Omental fat pad (tissue), 4 donors: Measurements from ENCODE around the gene KCTD4. TPM values are rescaled to one million over a fixed set of nuclear protein-coding genes. Genes with fewer than 3 reads are reported as not detected.

Source experiments
- ATAC-seq: fragments of 150-250 bp; one replicate; pipeline ENCODE4 v1.9.1; 2016; ENCODE audit warnings: mild to moderate bottlenecking, moderate library complexity; ENCODE audit not compliant: low FRiP score
- DNase-seq: peaks from one replicate; pipeline ENCODE4 v3.0.0-alpha.2; 2019; ENCODE audit warnings: low spot score
- CTCF ChIP-seq, 3 donors: fragments of 450-650 bp; IDR thresholded peaks; one replicate each; pipeline ENCODE4 v1.5.1; 2016 to 2017; ENCODE audit warnings: antibody characterized with exemption in 3 of 3, mild to moderate bottlenecking in 3 of 3, moderate library complexity in 2 of 3
- total RNA-seq, 4 donors: library from RNA; depleted of rRNA; stranded (reverse); fragments of >200 nt; gene quantifications; one replicate each; pipeline ENCODE4 v1.1.0, GENCODE V29; 2016

The KCTD4 gene
- total RNA-seq, 4 donors from 2014 or later = not detected

DNA sequence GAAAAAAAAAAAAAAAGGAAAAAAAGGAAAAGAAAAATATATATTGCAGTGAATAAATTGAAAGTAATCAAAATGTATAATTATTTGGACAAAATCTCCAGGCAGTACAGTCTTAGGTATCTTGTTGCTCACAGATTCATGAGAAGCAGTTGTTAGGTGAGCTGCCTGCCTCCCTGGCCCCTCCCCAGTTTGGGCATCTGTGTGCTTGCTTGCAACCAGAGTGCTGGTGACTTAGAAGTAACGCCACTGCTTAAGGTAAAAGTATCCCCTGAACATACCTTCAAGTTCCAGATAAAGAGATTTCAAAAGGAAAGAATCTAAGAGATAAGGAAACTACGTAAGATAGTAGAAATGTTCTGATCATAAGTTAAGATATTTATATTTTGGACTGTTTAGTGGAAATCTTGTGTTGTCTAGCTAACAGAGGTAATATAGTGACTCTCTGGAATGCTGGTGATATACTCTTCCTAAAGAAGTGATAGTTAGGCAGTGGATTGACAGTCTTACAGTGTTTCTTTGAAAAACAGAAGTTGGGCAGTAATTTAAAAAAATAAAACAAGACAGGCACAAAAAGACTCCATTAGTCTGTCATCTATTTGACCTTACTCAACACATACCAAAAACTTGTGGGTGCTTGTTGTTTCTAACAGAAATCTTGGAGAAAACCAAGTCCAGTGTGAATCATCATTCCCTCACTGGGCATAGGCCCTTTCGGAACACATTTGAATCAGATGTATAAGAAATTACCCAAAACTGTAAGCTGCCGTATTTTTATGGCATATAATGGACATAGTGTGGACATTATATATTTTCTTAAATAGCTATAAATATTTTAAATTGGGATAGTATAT is 38.3 kb upstream of the KCTD4 start:
- TF ChIP-seq CTCF (IDR thresholded peaks at IDR 0.05) = no peak

GRCh38 chr13:45232591-45232990 is 31.7 kb upstream of the KCTD4 start:
- no peak for TF ChIP-seq CTCF (IDR thresholded peaks at IDR 0.05)
- DNase-seq = no peak
- no peak for ATAC-seq

More for the DNA sequence above, 38.3 kb upstream of the KCTD4 start:
- peak; percentile 43 for ATAC-seq
- no peak for DNase-seq

- DNase-seq = no peak
- ATAC-seq = no peak
- no peak for TF ChIP-seq CTCF (IDR thresholded peaks at IDR 0.05)
Measured at GRCh38 chr13:45231722-45232121, 30.9 kb upstream of the KCTD4 start.

- no peak for TF ChIP-seq CTCF (IDR thresholded peaks at IDR 0.05)
- ATAC-seq = no peak
- no peak for DNase-seq
Measured at GRCh38 chr13:45231305-45231704, 30.5 kb upstream of the KCTD4 start.

DNA sequence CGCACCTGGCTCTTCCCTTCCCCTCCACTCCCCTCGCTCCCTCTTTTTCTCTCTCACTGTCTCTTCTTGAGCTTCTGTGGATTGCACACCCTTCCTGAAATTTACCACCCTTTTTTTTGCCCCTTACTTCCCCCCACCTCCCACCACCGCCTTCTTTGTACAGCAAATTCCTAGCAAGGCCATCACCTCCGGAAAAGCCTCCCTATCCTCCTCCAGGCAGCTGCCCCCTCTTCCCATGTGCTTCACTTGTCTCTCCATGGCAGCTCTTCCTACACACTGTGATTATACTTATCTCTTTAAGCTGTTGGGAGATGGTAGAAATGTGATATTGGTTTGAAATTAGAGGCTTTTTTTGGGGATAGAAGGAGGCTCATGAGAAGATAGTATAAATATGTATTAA is 28.3 kb upstream of the KCTD4 start:
- no peak for TF ChIP-seq CTCF (IDR thresholded peaks at IDR 0.05)
- DNase-seq (no peak), ATAC-seq (no peak)

DNA sequence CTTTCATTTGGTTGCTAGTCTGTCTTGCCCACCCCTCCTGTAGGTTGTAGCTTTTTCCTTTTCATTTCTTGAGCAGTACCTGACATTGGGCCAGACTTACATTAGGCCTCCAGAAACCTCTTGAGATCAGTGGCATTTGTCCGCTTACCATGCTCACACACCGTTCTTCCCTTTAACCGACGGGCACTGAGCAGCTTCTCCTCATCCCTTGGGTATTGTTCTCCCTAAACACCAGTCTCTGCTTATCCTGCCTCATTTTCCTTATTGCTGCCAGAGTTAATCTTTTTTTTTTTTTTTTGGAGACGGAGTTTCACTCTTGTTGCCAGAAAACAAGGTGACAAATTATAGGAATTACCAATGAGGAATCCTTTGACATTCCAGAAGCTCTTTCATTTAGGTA is 27.2 kb upstream of the KCTD4 start:
- TF ChIP-seq CTCF (IDR thresholded peaks at IDR 0.05) = no peak

GRCh38 chr13:45226024-45226423 is 25.2 kb upstream of the KCTD4 start:
- ATAC-seq = no peak
- TF ChIP-seq CTCF (IDR thresholded peaks at IDR 0.05) = no peak
- no peak for DNase-seq

More for the DNA sequence above, 27.2 kb upstream of the KCTD4 start:
- ATAC-seq (no peak), DNase-seq (no peak)
